Liver (tissue), 9 donors: Measurements from ENCODE around the gene IFT20. TPM values are rescaled to one million over a fixed set of nuclear protein-coding genes. Genes with fewer than 3 reads are reported as not detected.

Experiments used
- DNase-seq: peaks from one replicate; pipeline ENCODE4 v3.0.0-alpha.2; 2017; ENCODE audit warnings: low spot score
- H3K27ac ChIP-seq, 2 donors: one replicate each; pipeline ENCODE4 v1.7.0; 2013; ENCODE audit warnings: inconsistent platforms in 2 of 2, low read length in 2 of 2, control low read depth in 1 of 2, low read depth in 1 of 2, mild to moderate bottlenecking in 1 of 2
- H3K27me3 ChIP-seq, 4 donors: one replicate each; pipeline versions ENCODE4 v1.6.1 to v1.7.0; 2013; ENCODE audit warnings: low read length in 3 of 4, inconsistent platforms in 1 of 4, mild to moderate bottlenecking in 1 of 4, moderate library complexity in 1 of 4; ENCODE audit not compliant: control insufficient read depth in 4 of 4, insufficient read depth in 4 of 4
- H3K36me3 ChIP-seq, 4 donors: one replicate each; pipeline versions ENCODE4 v1.6.1 to v1.7.0; 2013; ENCODE audit warnings: low read length in 3 of 4, mild to moderate bottlenecking in 3 of 4, low read depth in 1 of 4, moderate library complexity in 1 of 4; ENCODE audit not compliant: control insufficient read depth in 4 of 4, insufficient read depth in 3 of 4
- H3K4me1 ChIP-seq, 4 donors: one replicate each; pipeline versions ENCODE4 v1.6.1 to v1.7.0; 2013; ENCODE audit warnings: low read length in 3 of 4, mild to moderate bottlenecking in 3 of 4, moderate library complexity in 1 of 4; ENCODE audit not compliant: control insufficient read depth in 4 of 4, insufficient read depth in 4 of 4
- H3K4me3 ChIP-seq, 3 donors: one replicate each; pipeline versions ENCODE4 v1.6.1 to v1.7.0; 2013; ENCODE audit warnings: low read length in 3 of 3, control low read depth in 1 of 3, low read depth in 1 of 3, mild to moderate bottlenecking in 1 of 3
- H3K9ac ChIP-seq, 2 donors: one replicate each; pipeline ENCODE4 v1.7.0; 2013; ENCODE audit warnings: low read length in 2 of 2, mild to moderate bottlenecking in 2 of 2, moderate library complexity in 2 of 2, control low read depth in 1 of 2, low read depth in 1 of 2
- H3K9me3 ChIP-seq, 4 donors: one replicate each; pipeline versions ENCODE4 v1.6.1 to v1.7.0; 2013; ENCODE audit warnings: low read length in 3 of 4; ENCODE audit not compliant: control insufficient read depth in 4 of 4
- ATF3 ChIP-seq: IDR thresholded peaks from 2 replicates; pipeline ENCODE4 v1.6.1; 2016; ENCODE audit warnings: antibody characterized with exemption
- EGR1 ChIP-seq, 2 donors: IDR thresholded peaks; 2 replicates each; pipeline ENCODE4 v1.6.1; 2016 to 2018; ENCODE audit warnings: antibody characterized with exemption in 2 of 2, low read depth in 2 of 2
- FOXA1 ChIP-seq: IDR thresholded peaks from 2 replicates; pipeline ENCODE4 v1.6.1; 2016; ENCODE audit warnings: antibody characterized with exemption
- FOXA2 ChIP-seq: IDR thresholded peaks from 2 replicates; pipeline ENCODE4 v1.6.1; 2016; ENCODE audit warnings: antibody characterized with exemption
- GABPA ChIP-seq, 2 donors: IDR thresholded peaks in 1 of 2; conservative IDR thresholded peaks in 1 of 2; 2 replicates each; pipeline ENCODE4 v1.6.1; 2016; ENCODE audit warnings: antibody characterized with exemption in 2 of 2, mild to moderate bottlenecking in 1 of 2, moderate library complexity in 1 of 2
- HNF4A ChIP-seq, 2 donors: conservative IDR thresholded peaks; 2 replicates each; pipeline ENCODE4 v1.6.1; 2016; ENCODE audit warnings: antibody characterized with exemption in 2 of 2, mild to moderate bottlenecking in 2 of 2
- JUND ChIP-seq, 2 donors: IDR thresholded peaks; 2 replicates each; pipeline ENCODE4 v1.6.1; 2016; ENCODE audit warnings: antibody characterized with exemption in 2 of 2
- MAX ChIP-seq: IDR thresholded peaks from 2 replicates; pipeline ENCODE4 v1.6.1; 2016; ENCODE audit warnings: antibody characterized with exemption
- NR2F2 ChIP-seq: IDR thresholded peaks from 2 replicates; pipeline ENCODE4 v1.6.1; 2016; ENCODE audit warnings: antibody characterized with exemption
- RAD21 ChIP-seq, 2 donors: IDR thresholded peaks; 2 replicates each; pipeline ENCODE4 v1.6.1; 2016; ENCODE audit warnings: antibody characterized with exemption in 2 of 2, mild to moderate bottlenecking in 2 of 2
- REST ChIP-seq: IDR thresholded peaks from 2 replicates; pipeline ENCODE4 v1.6.1; 2016; ENCODE audit warnings: antibody characterized with exemption, mild to moderate bottlenecking
- RXRA ChIP-seq, 2 donors: IDR thresholded peaks; 2 replicates each; pipeline ENCODE4 v1.6.1; 2017 to 2018; ENCODE audit warnings: antibody characterized with exemption in 2 of 2, mild to moderate bottlenecking in 1 of 2
- SP1 ChIP-seq: IDR thresholded peaks from 2 replicates; pipeline ENCODE4 v1.6.1; 2018; ENCODE audit warnings: antibody characterized with exemption, mild to moderate bottlenecking
- TAF1 ChIP-seq: conservative IDR thresholded peaks from 2 replicates; pipeline ENCODE4 v1.6.1; 2016; ENCODE audit warnings: antibody characterized with exemption, mild to moderate bottlenecking
- YY1 ChIP-seq: IDR thresholded peaks from 2 replicates; pipeline ENCODE4 v1.6.1; 2016; ENCODE audit warnings: antibody characterized with exemption, mild to moderate bottlenecking
- WGBS: extraction: QIAGEN DNeasy Blood & Tissue Kit; methylation state at CpG from one replicate; pipeline ENCODE4 v1.1.7; 2013; 5-methylcytosine and 5-hydroxymethylcytosine counted together
- polyA plus RNA-seq, 2 donors: library from polyadenylated mRNA; stranded (reverse) in 1 of 2; unstranded in 1 of 2; fragments of 200-250 nt in 1 of 2; fragments of >200 nt in 1 of 2; fragmentation: Nextera tagmentation in 1 of 2; extraction: Ambion mirVana in 1 of 2; gene quantifications; one replicate each; pipeline versions ENCODE4 v1.2.1 to v1.2.3, GENCODE V29; 2013 to 2015
- total RNA-seq, 2 donors: library from RNA; depleted of rRNA; stranded (reverse); fragments of >200 nt; gene quantifications; one replicate each; pipeline ENCODE4 v1.2.3, GENCODE V29; 2014
- TF ChIP-seq, protein P1 (sequence below): fragments of 150-350 bp; IDR thresholded peaks from 2 replicates; pipeline ENCODE4 v1.5.1; 2017; ENCODE audit warnings: improper control_type of control experiment, low read depth, low read length; ENCODE audit not compliant: missing input control
- TF ChIP-seq, protein P2 (sequence below): IDR thresholded peaks from 2 replicates; pipeline ENCODE4 v1.6.1; 2016; ENCODE audit warnings: antibody characterized with exemption
- donor health status: healthy.
- donor health status: healthy.
- donor health status: healthy.
- donor health status: healthy.
- donor health status: healthy.

Gene IFT20
- total and polyA plus RNA-seq, 4 donors, result 15.5 to 37.1 (median 24.7) TPM

DNA sequence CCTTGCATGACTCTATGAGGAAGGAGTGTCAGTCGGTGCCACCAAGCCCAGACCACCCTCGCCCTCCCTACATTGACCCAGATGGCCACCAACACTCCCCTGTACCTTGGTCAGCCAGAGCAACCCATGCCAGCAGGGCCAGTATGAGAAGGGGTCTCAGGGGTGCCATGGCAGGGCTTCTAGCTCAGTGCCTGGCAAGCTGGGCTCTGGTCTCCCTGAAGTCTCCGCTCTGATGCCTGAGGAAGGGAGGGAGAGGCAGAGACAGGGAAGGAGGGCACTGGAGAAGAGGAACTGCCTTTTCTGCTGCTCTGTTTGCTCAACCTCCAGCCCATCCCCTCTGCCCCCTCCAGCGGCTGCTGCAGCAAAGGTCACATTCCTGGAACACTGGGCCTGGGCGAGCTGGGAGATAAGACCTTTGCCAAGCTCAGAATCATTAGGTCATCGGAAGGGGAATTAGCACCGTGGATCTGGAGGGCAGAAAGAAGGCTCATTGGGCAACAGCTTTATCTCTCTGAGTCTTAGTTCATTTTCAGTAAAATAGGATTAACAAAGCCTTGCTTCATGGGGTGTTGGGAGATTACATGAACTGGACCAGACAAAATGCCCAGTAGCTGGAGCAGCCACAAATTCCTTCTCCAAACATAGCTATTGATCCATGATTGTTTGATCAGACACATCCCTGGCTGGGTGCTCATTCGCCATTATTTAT, 34.9 kb upstream of the IFT20 start, which contains the start of gene VTN (continued):
- TF ChIP-seq FOXA1 (peak; percentile 73), NR2F2 (peak; percentile 93), ATF3 (peak; percentile 61)

GRCh38 chr17:28369684-28370034, 34.4 kb upstream of the IFT20 start:
- Histone ChIP-seq H3K9ac (peak overlapping the region; percentile 82 to 93), H3K9me3 (no peaks in the 10 kb centered on the region), H3K27ac (peak overlapping the region; percentile 75 to 77), H3K4me3 (peak overlapping the region; percentile 68 to 93 (median 72)), H3K27me3 (no peaks in the 10 kb centered on the region), H3K4me1 (peaks cover 4 to 57% (median 36%) of the 10 kb centered on the region in 4 donors), H3K36me3 (peaks cover 3 to 12% (median 8%) of the 10 kb centered on the region in 4 donors)
- DNase-seq, result no peak
- TF ChIP-seq EGR1 (IDR thresholded peaks at IDR 0.05; ENCODE audit: low read depth in 2 of 2) (no peak), RAD21 (IDR thresholded peaks at IDR 0.05) (no peak), REST (no peak), HNF4A (conservative IDR thresholded peaks at IDR 0.05) (no peak), NR2F2 (no peak), TAF1 (no peak), SP1 (no peak), RXRA (IDR thresholded peaks at IDR 0.05) (no peak), ATF3 (no peak), JUND (IDR thresholded peaks at IDR 0.05) (no peak), MAX (no peak), GABPA (IDR thresholded peaks at IDR 0.05 in 1 of 2, conservative IDR thresholded peaks at IDR 0.05 in 1 of 2) (no peak), FOXA2 (no peak), YY1 (no peak), FOXA1 (no peak)
- TF ChIP-seq, protein P1, sequence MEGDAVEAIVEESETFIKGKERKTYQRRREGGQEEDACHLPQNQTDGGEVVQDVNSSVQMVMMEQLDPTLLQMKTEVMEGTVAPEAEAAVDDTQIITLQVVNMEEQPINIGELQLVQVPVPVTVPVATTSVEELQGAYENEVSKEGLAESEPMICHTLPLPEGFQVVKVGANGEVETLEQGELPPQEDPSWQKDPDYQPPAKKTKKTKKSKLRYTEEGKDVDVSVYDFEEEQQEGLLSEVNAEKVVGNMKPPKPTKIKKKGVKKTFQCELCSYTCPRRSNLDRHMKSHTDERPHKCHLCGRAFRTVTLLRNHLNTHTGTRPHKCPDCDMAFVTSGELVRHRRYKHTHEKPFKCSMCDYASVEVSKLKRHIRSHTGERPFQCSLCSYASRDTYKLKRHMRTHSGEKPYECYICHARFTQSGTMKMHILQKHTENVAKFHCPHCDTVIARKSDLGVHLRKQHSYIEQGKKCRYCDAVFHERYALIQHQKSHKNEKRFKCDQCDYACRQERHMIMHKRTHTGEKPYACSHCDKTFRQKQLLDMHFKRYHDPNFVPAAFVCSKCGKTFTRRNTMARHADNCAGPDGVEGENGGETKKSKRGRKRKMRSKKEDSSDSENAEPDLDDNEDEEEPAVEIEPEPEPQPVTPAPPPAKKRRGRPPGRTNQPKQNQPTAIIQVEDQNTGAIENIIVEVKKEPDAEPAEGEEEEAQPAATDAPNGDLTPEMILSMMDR, result no peak
- TF ChIP-seq, protein P2, sequence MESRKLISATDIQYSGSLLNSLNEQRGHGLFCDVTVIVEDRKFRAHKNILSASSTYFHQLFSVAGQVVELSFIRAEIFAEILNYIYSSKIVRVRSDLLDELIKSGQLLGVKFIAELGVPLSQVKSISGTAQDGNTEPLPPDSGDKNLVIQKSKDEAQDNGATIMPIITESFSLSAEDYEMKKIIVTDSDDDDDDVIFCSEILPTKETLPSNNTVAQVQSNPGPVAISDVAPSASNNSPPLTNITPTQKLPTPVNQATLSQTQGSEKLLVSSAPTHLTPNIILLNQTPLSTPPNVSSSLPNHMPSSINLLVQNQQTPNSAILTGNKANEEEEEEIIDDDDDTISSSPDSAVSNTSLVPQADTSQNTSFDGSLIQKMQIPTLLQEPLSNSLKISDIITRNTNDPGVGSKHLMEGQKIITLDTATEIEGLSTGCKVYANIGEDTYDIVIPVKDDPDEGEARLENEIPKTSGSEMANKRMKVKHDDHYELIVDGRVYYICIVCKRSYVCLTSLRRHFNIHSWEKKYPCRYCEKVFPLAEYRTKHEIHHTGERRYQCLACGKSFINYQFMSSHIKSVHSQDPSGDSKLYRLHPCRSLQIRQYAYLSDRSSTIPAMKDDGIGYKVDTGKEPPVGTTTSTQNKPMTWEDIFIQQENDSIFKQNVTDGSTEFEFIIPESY, result no peak
- WGBS, result 28% methylated on average over 10 of the region's 10 CpGs
